CD4-positive, alpha-beta memory T cell (primary cell): ENCODE data around the gene ZNF23. TPM values are rescaled to one million over a fixed set of nuclear protein-coding genes. Genes with fewer than 3 reads are reported as not detected.

ENCODE experiments used
- CTCF ChIA-PET: fragments of 350-600 bp; sonication (Branson Sonifier 250); formaldehyde crosslinking; loops from one replicate; lab custom pipeline; 2021; ENCODE audit warnings: inconsistent platforms; ENCODE audit not compliant: partially characterized antibody; lab: Charles Lee
- POLR2A ChIA-PET: fragments of 350-600 bp; sonication (Branson Sonifier 250); formaldehyde crosslinking; loops from one replicate; lab custom pipeline; 2021; ENCODE audit not compliant: partially characterized antibody; lab: Charles Lee
- DNase-seq, 5 donors: peaks; one replicate each; pipeline versions ENCODE4 v3.0.0 to v3.0.0-alpha.2; 2020 to 2022; ENCODE audit warnings: mixed read lengths in 1 of 5
- H3K27ac ChIP-seq: one replicate; pipeline ENCODE4 v1.7.0; 2013; ENCODE audit warnings: low read depth, low read length
- H3K27me3 ChIP-seq: 2 replicates; pipeline ENCODE4 v1.7.0; 2013; ENCODE audit warnings: mild to moderate bottlenecking, low read length, moderate library complexity; ENCODE audit not compliant: insufficient read depth
- H3K36me3 ChIP-seq: 2 replicates; pipeline ENCODE4 v1.7.0; 2013; ENCODE audit warnings: mild to moderate bottlenecking, low read length, moderate library complexity; ENCODE audit not compliant: insufficient read depth
- H3K4me1 ChIP-seq: 2 replicates; pipeline ENCODE4 v1.7.0; 2013; ENCODE audit warnings: mild to moderate bottlenecking, low read length, moderate library complexity; ENCODE audit not compliant: insufficient read depth
- H3K4me3 ChIP-seq, 2 donors: one replicate each; pipeline ENCODE4 v1.7.0; 2013; ENCODE audit warnings: low read length in 2 of 2, mild to moderate bottlenecking in 1 of 2
- H3K9me3 ChIP-seq, 2 donors: one replicate each; pipeline ENCODE4 v1.7.0; 2013; ENCODE audit warnings: low read length in 2 of 2, control low read depth in 1 of 2; ENCODE audit not compliant: control insufficient read depth in 1 of 2
- H3K27ac Mint-ChIP-seq, 7 donors: one replicate each; pipeline ENCODE4 v1.8.0; 2020 to 2021; ENCODE audit warnings: mixed read lengths in 7 of 7, mild to moderate bottlenecking in 6 of 7, inconsistent platforms in 3 of 7, moderate library complexity in 3 of 7
- H3K27me3 Mint-ChIP-seq, 2 donors: one replicate each; pipeline ENCODE4 v1.8.0; 2020 to 2021; ENCODE audit warnings: mixed read lengths in 2 of 2
- H3K36me3 Mint-ChIP-seq, 2 donors: one replicate each; pipeline ENCODE4 v1.8.0; 2020 to 2021; ENCODE audit warnings: mixed read lengths in 2 of 2, inconsistent platforms in 1 of 2, mild to moderate bottlenecking in 1 of 2
- H3K4me1 Mint-ChIP-seq, 4 donors: one replicate each; pipeline ENCODE4 v1.8.0; 2020 to 2021; ENCODE audit warnings: mixed read lengths in 4 of 4, mild to moderate bottlenecking in 1 of 4
- H3K4me3 Mint-ChIP-seq, 8 donors: one replicate each; pipeline ENCODE4 v1.8.0; 2020 to 2021; ENCODE audit warnings: mixed read lengths in 8 of 8, mild to moderate bottlenecking in 7 of 8, moderate library complexity in 6 of 8, inconsistent platforms in 3 of 8
- H3K9me3 Mint-ChIP-seq, 8 donors: one replicate each; pipeline ENCODE4 v1.8.0; 2020 to 2021; ENCODE audit warnings: mixed read lengths in 8 of 8, mild to moderate bottlenecking in 5 of 8, inconsistent platforms in 3 of 8, moderate library complexity in 1 of 8
- intact Hi-C: fragments of 100-400 bp; cut with micrococcal nuclease; formaldehyde crosslinking; loops from one replicate; pipeline ENCODE4 v1.15.1; 2023
- polyA plus RNA-seq, 2 donors: library from polyadenylated mRNA; unstranded; fragments of 300-500 nt; fragmentation: Illumina TruSeq; gene quantifications; one replicate each; pipeline ENCODE4 v1.2.3, GENCODE V29; 2021
- total RNA-seq, 2 experiments: library from RNA; stranded (reverse); gene quantifications; one replicate each; pipeline ENCODE4 v1.2.3, GENCODE V29; 2021

Gene ZNF23
- total and polyA plus RNA-seq, 4 experiments from 2014 or later = 5.5 to 16.2 (median 10.4) TPM

- Mint-ChIP-seq H3K4me3 (peak overlapping the region in 3 of 8 donors; percentile 13 to 81 (median 63)), H3K9me3 (peaks cover 0 to 9% (median 2%) of the 10 kb centered on the region in 8 donors), H3K27me3 (peaks cover 12 to 32% of the 10 kb centered on the region in 2 donors), H3K27ac (no peak overlapping the region), H3K4me1 (peaks cover 3 to 10% (median 5%) of the 10 kb centered on the region in 4 donors), H3K36me3 (no peaks in the 10 kb centered on the region)
- POLR2A ChIA-PET = interaction anchor here (0.6 to 1.1 kb wide), 2 partner anchors 37 to 58 kb away, joined by 3 to 4 read pairs; partner anchors contain the start of gene ZNF23
- Histone ChIP-seq H3K9me3 (no peaks in the 10 kb centered on the region), H3K4me3 (no peak overlapping the region), H3K27me3 (no peaks in the 10 kb centered on the region), H3K36me3 (no peaks in the 10 kb centered on the region), H3K27ac (no peak overlapping the region), H3K4me1 (peaks cover 4% of the 10 kb centered on the region)
- intact Hi-C loops = no loop called here
- DNase-seq = no peak
- CTCF ChIA-PET = interaction anchor here (0.8 to 5.7 kb wide), 2 partner anchors 13 to 185 kb away, joined by 3 to 32 read pairs; no protein-coding TSS in a partner anchor
These were observed 36.3 kb downstream of the ZNF23 start for GRCh38 chr16:71425746-71426068.

- H3K36me3 Mint-ChIP-seq = no peaks in the 10 kb centered on the region
- no peaks in the 10 kb centered on the region for H3K27me3 ChIP-seq
- peak overlapping the region in 1 of 8 donors; percentile 81 for H3K4me3 Mint-ChIP-seq
- H3K27me3 Mint-ChIP-seq = peaks cover 10 to 37% of the 10 kb centered on the region in 2 donors
- DNase-seq = no peak
- POLR2A ChIA-PET = no interaction called here
- intact Hi-C loops = no loop called here
- no peak overlapping the region for H3K4me3 ChIP-seq
- H3K9me3 ChIP-seq = no peaks in the 10 kb centered on the region
- CTCF ChIA-PET = interaction anchor here (5.7 kb wide), 1 partner anchor 12 kb away, joined by 32 read pairs; no protein-coding TSS in a partner anchor
- peaks cover 0 to 9% (median 2%) of the 10 kb centered on the region in 8 donors for H3K9me3 Mint-ChIP-seq
- H3K4me1 ChIP-seq = peaks cover 4% of the 10 kb centered on the region
- no peak overlapping the region for H3K27ac Mint-ChIP-seq
- no peak overlapping the region for H3K27ac ChIP-seq
- no peaks in the 10 kb centered on the region for H3K36me3 ChIP-seq
- H3K4me1 Mint-ChIP-seq = peaks cover 3 to 10% (median 5%) of the 10 kb centered on the region in 4 donors
These were observed 37.4 kb downstream of the ZNF23 start for GRCh38 chr16:71424626-71425025.

- Mint-ChIP-seq H3K4me3 (no peak overlapping the region), H3K36me3 (no peaks in the 10 kb centered on the region), H3K27me3 (peaks cover 10 to 36% of the 10 kb centered on the region in 2 donors), H3K4me1 (peaks cover 3 to 10% (median 5%) of the 10 kb centered on the region in 4 donors), H3K9me3 (peaks cover 0 to 7% (median 2%) of the 10 kb centered on the region in 8 donors), H3K27ac (peak overlapping the region in 1 of 7 donors; percentile 26)
- DNase-seq = no peak
- POLR2A ChIA-PET = no interaction called here
- Histone ChIP-seq H3K27me3 (no peaks in the 10 kb centered on the region), H3K9me3 (no peaks in the 10 kb centered on the region), H3K4me3 (no peak overlapping the region), H3K27ac (no peak overlapping the region), H3K4me1 (peaks cover 4% of the 10 kb centered on the region), H3K36me3 (no peaks in the 10 kb centered on the region)
- CTCF ChIA-PET = interaction anchor here (0.6 to 5.7 kb wide), 2 partner anchors 11 to 75 kb away, joined by 3 to 32 read pairs; no protein-coding TSS in a partner anchor
- intact Hi-C loops = no loop called here
These were observed 38.2 kb downstream of the ZNF23 start for GRCh38 chr16:71423865-71424264.

- no peak for DNase-seq
- H3K4me1 Mint-ChIP-seq = peaks cover 3 to 10% (median 5%) of the 10 kb centered on the region in 4 donors
- H3K27ac Mint-ChIP-seq = no peak overlapping the region
- no peaks in the 10 kb centered on the region for H3K36me3 Mint-ChIP-seq
- peaks cover 10 to 42% of the 10 kb centered on the region in 2 donors for H3K27me3 Mint-ChIP-seq
- Histone ChIP-seq H3K36me3 (no peaks in the 10 kb centered on the region), H3K27ac (no peak overlapping the region), H3K4me1 (peaks cover 4% of the 10 kb centered on the region), H3K9me3 (no peaks in the 10 kb centered on the region), H3K27me3 (no peaks in the 10 kb centered on the region), H3K4me3 (no peak overlapping the region)
- peaks cover 0 to 3% (median 0%) of the 10 kb centered on the region in 8 donors for H3K9me3 Mint-ChIP-seq
- POLR2A ChIA-PET = no interaction called here
- CTCF ChIA-PET = interaction anchor here (0.6 to 5.7 kb wide), 3 partner anchors 10 to 188 kb away, joined by 3 to 32 read pairs (median 4); no protein-coding TSS in a partner anchor
- H3K4me3 Mint-ChIP-seq = no peak overlapping the region
- intact Hi-C loops = no loop called here
These were observed 39.0 kb downstream of the ZNF23 start for GRCh38 chr16:71423016-71423415.

GRCh38 chr16:71421911-71422310, 40.1 kb downstream of the ZNF23 start:
- H3K4me1 Mint-ChIP-seq = peaks cover 0 to 9% (median 3%) of the 10 kb centered on the region in 4 donors
- no peak overlapping the region for H3K27ac Mint-ChIP-seq
- H3K4me1 ChIP-seq = peaks cover 4% of the 10 kb centered on the region
- peaks cover 0 to 3% (median 0%) of the 10 kb centered on the region in 8 donors for H3K9me3 Mint-ChIP-seq
- no peak overlapping the region for H3K27ac ChIP-seq
- ChIA-PET CTCF (interaction anchor here (1.0 to 5.7 kb wide), 3 partner anchors 9 to 189 kb away, joined by 4 to 32 read pairs (median 4); no protein-coding TSS in a partner anchor), POLR2A (no interaction called here)
- peaks cover 10 to 40% of the 10 kb centered on the region in 2 donors for H3K27me3 Mint-ChIP-seq
- intact Hi-C loops = no loop called here
- H3K4me3 Mint-ChIP-seq = no peak overlapping the region
- H3K9me3 ChIP-seq = no peaks in the 10 kb centered on the region
- no peaks in the 10 kb centered on the region for H3K36me3 ChIP-seq
- DNase-seq = peak in 1 of 5 donors; percentile 18
- no peak overlapping the region for H3K4me3 ChIP-seq
- no peaks in the 10 kb centered on the region for H3K27me3 ChIP-seq
- H3K36me3 Mint-ChIP-seq = no peaks in the 10 kb centered on the region

GRCh38 chr16:71414038-71414437, 48.0 kb downstream of the ZNF23 start:
- Histone ChIP-seq H3K27ac (no peak overlapping the region), H3K4me1 (peaks cover 6% of the 10 kb centered on the region), H3K27me3 (no peaks in the 10 kb centered on the region), H3K36me3 (no peaks in the 10 kb centered on the region), H3K9me3 (no peaks in the 10 kb centered on the region), H3K4me3 (no peak overlapping the region)
- Mint-ChIP-seq H3K9me3 (no peaks in the 10 kb centered on the region), H3K4me3 (no peak overlapping the region), H3K36me3 (no peaks in the 10 kb centered on the region), H3K4me1 (peaks cover 0 to 10% (median 4%) of the 10 kb centered on the region in 4 donors), H3K27me3 (peaks cover 26 to 41% of the 10 kb centered on the region in 2 donors), H3K27ac (no peak overlapping the region)
- POLR2A ChIA-PET = no interaction called here
- DNase-seq = no peak
- CTCF ChIA-PET = interaction anchor here (1.1 to 9.9 kb wide), 6 partner anchors 10 to 196 kb away, joined by 3 to 183 read pairs (median 25); no protein-coding TSS in a partner anchor
- intact Hi-C loops = no loop called here

- Histone ChIP-seq H3K9me3 (no peaks in the 10 kb centered on the region), H3K36me3 (no peaks in the 10 kb centered on the region), H3K4me3 (no peak overlapping the region), H3K4me1 (peaks cover 6% of the 10 kb centered on the region), H3K27ac (no peak overlapping the region), H3K27me3 (no peaks in the 10 kb centered on the region)
- intact Hi-C loops = no loop called here
- ChIA-PET CTCF (interaction anchor here (0.5 to 9.9 kb wide), 18 partner anchors 10 to 543 kb away, joined by 3 to 183 read pairs (median 3); no protein-coding TSS in a partner anchor), POLR2A (interaction anchor here (0.6 kb wide), 1 partner anchor 86 kb away, joined by 3 read pairs; no protein-coding TSS in a partner anchor)
- Mint-ChIP-seq H3K9me3 (no peaks in the 10 kb centered on the region), H3K27ac (no peak overlapping the region), H3K36me3 (no peaks in the 10 kb centered on the region), H3K4me1 (peaks cover 0 to 10% (median 4%) of the 10 kb centered on the region in 4 donors), H3K27me3 (peaks cover 27 to 37% of the 10 kb centered on the region in 2 donors), H3K4me3 (no peak overlapping the region)
- no peak for DNase-seq
These were observed 48.7 kb downstream of the ZNF23 start for GRCh38 chr16:71413341-71413740.
